PC-3 (cell line): ENCODE results near the gene UNC13C. TPM values are rescaled to one million over a fixed set of nuclear protein-coding genes. Genes with fewer than 3 reads are reported as not detected.

Source experiments
- ATAC-seq: fragments of 200-7000 bp; cut with Tn5 transposase; 2 replicates; pipeline ENCODE4 v1.9.1; 2020; ENCODE audit warnings: mild to moderate bottlenecking, moderate library complexity
- BruUV-seq: library from RNA; stranded (reverse); fragments of 400-500 nt; replicated peaks from 2 replicates; lab custom pipeline; 2021; lab: Mats Ljungman, UMichigan
- CTCF ChIA-PET: fragments of 300-600 bp; sonication (Branson Sonifier 250); formaldehyde crosslinking; loops from one replicate; lab custom pipeline; 2022; ENCODE audit warnings: antibody characterized with exemption; lab: Charles Lee
- POLR2A ChIA-PET: fragments of 300-600 bp; sonication (Branson Sonifier 250); formaldehyde crosslinking; loops from one replicate; lab custom pipeline; 2022; ENCODE audit warnings: antibody characterized with exemption; ENCODE audit not compliant: unreplicated experiment; lab: Charles Lee
- DNase-seq: peaks from one replicate; pipeline ENCODE4 v3.0.0-alpha.2; 2015
- H2AFZ ChIP-seq: fragments of 300-600 bp; sonication (generic); 2 replicates; pipeline ENCODE4 v1.6.0; 2016; ENCODE audit warnings: antibody characterized with exemption, low read length
- H3F3A ChIP-seq: fragments of 300-600 bp; sonication (generic); one replicate; pipeline ENCODE4 v1.6.0; 2017; ENCODE audit warnings: antibody characterized with exemption, low read length, control low read depth, mild to moderate bottlenecking; ENCODE audit not compliant: unreplicated experiment
- H3K27ac ChIP-seq: fragments of 300-600 bp; sonication (generic); 2 replicates; pipeline ENCODE4 v1.5.1; 2016; ENCODE audit warnings: mild to moderate bottlenecking, low read length
- H3K27me3 ChIP-seq: fragments of 300-600 bp; sonication (generic); 2 replicates; pipeline ENCODE4 v1.6.1; 2016; ENCODE audit warnings: low read length, mixed read lengths
- H3K36me3 ChIP-seq: fragments of 300-600 bp; sonication (generic); 2 replicates; pipeline ENCODE4 v1.6.1; 2016; ENCODE audit warnings: low read depth, mixed run types, low read length, mixed read lengths
- H3K4me1 ChIP-seq: fragments of 300-600 bp; sonication (generic); 2 replicates; pipeline ENCODE4 v1.5.1; 2016; ENCODE audit warnings: low read length; ENCODE audit not compliant: insufficient read depth
- H3K4me2 ChIP-seq: fragments of 300-600 bp; sonication (generic); 2 replicates; pipeline ENCODE4 v1.6.0; 2016; ENCODE audit warnings: low read length
- H3K4me3 ChIP-seq: fragments of 300-600 bp; sonication (generic); 2 replicates; pipeline ENCODE4 v1.5.1; 2016; ENCODE audit warnings: mild to moderate bottlenecking, low read length, mixed read lengths
- H3K79me2 ChIP-seq: fragments of 300-600 bp; sonication (generic); 2 replicates; pipeline ENCODE4 v1.6.1; 2017; ENCODE audit warnings: low read length, mixed read lengths
- H3K9ac ChIP-seq: fragments of 300-600 bp; sonication (generic); 2 replicates; pipeline ENCODE4 v1.6.0; 2016; ENCODE audit warnings: mild to moderate bottlenecking, low read length
- H3K9me2 ChIP-seq: fragments of 300-600 bp; sonication (generic); replicated peaks from 2 replicates; pipeline ENCODE4 v1.6.1; 2016; ENCODE audit warnings: mixed run types, low read length, mixed read lengths
- H3K9me3 ChIP-seq: fragments of 300-600 bp; sonication (generic); 2 replicates; pipeline ENCODE4 v1.6.1; 2016; ENCODE audit warnings: low read length, mixed read lengths
- H4K20me1 ChIP-seq: fragments of 300-600 bp; sonication (generic); 2 replicates; pipeline ENCODE4 v1.6.1; 2016; ENCODE audit warnings: low read length, mixed read lengths
- CTCF ChIP-seq: fragments of 300-600 bp; sonication (generic); conservative IDR thresholded peaks from 2 replicates; pipeline ENCODE4 v1.5.1; 2017; ENCODE audit warnings: antibody characterized with exemption, low read depth, mild to moderate bottlenecking, low read length
- EZH2 ChIP-seq: fragments of 300-600 bp; sonication (generic); IDR thresholded peaks from one replicate; pipeline ENCODE4 v1.6.1; 2017; ENCODE audit warnings: antibody characterized with exemption, mild to moderate bottlenecking, low read length; ENCODE audit not compliant: unreplicated experiment
- EZH2phosphoT487 ChIP-seq: fragments of 300-600 bp; sonication (generic); IDR thresholded peaks from 2 replicates; pipeline ENCODE4 v1.6.1; 2018; ENCODE audit warnings: mild to moderate bottlenecking, antibody characterized with exemption, low read length, borderline replicate concordance
- intact Hi-C: fragments of 100-400 bp; cut with micrococcal nuclease; formaldehyde crosslinking; loops from 2 replicates; pipeline ENCODE4 v1.9.0; 2023
- total RNA-seq: library from RNA; depleted of rRNA; stranded (reverse); fragments of >200 nt; gene quantifications from 2 replicates; pipeline ENCODE4 v1.2.3, GENCODE V29; 2014

UNC13C gene
- total RNA-seq, 1 experiment from 2014 or later: not detected

DNA sequence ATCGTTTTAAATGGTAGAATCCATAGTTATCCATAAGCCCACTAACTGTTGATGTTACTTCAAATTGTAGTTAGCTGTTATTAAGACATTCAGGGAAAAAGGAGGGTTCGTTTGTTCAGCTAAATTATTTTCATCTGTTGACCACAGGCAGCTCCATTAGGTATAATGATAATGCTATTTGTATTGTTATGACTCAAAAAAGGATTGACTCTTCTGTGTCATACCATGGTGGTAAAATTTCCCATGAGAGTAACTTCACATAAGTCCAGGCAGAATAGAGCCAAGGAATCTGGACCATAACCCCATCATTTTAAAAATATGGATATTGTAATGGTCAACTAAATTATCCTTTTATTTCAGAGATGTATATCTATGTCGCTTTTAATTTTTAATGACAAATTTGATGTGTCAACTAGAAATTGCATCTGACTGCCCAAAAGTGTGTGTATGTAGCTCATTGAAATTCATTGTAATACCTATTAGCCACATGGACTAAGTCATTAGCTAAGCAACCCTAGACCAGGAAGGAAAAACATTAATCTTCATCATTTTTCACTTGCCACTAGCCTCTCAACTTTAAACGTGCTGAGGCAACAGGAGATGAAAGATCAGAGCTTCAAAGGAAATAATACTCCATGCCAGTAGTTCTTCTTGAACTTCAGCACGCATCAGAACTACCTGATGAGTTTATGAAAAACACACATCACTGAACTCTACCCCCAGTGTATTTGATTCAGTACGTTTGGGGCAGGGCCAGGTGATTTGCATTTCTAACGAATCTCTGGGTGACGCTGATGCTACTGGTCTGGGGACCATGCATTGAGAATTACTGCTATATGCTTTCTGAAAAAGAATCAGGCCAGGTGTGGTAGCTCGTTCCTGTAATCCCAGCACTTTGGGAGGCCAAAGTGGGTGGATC, 537.7 kb downstream of the UNC13C start:
- no peak for DNase-seq
- CTCF ChIA-PET: no interaction called here

GRCh38 chr15:54517366-54517765, 539.1 kb downstream of the UNC13C start:
- H3K4me3 ChIP-seq: no peak overlapping the region
- no peaks in the 10 kb centered on the region for H3K27me3 ChIP-seq
- no peaks in the 10 kb centered on the region for H3K79me2 ChIP-seq
- no peaks in the 10 kb centered on the region for H3K36me3 ChIP-seq
- intact Hi-C loops: no loop called here
- H3K9ac ChIP-seq: no peak overlapping the region
- H3K4me1 ChIP-seq: no peaks in the 10 kb centered on the region
- H3K4me2 ChIP-seq: no peak overlapping the region
- no peaks in the 10 kb centered on the region for H3K9me3 ChIP-seq
- no peak overlapping the region for H2AFZ ChIP-seq
- no peak for DNase-seq
- no peak for ATAC-seq
- BruUV-seq: no TSS peak
- H3K9me2 ChIP-seq: no peaks in the 10 kb centered on the region
- ChIA-PET POLR2A (no interaction called here), CTCF (no interaction called here)
- H3F3A ChIP-seq: no peaks in the 10 kb centered on the region
- H4K20me1 ChIP-seq: no peaks in the 10 kb centered on the region
- TF ChIP-seq EZH2 (no peak), CTCF (no peak), EZH2phosphoT487 (no peak)
- H3K27ac ChIP-seq: no peak overlapping the region

More for the DNA sequence above, 537.7 kb downstream of the UNC13C start:
- Histone ChIP-seq H3K9ac (no peak overlapping the region), H3K27ac (no peak overlapping the region), H4K20me1 (no peaks in the 10 kb centered on the region), H3K27me3 (no peaks in the 10 kb centered on the region), H3F3A (no peaks in the 10 kb centered on the region), H3K4me1 (no peaks in the 10 kb centered on the region), H3K4me2 (no peak overlapping the region), H2AFZ (no peak overlapping the region), H3K9me3 (no peaks in the 10 kb centered on the region), H3K9me2 (no peaks in the 10 kb centered on the region), H3K4me3 (no peak overlapping the region), H3K36me3 (no peaks in the 10 kb centered on the region), H3K79me2 (no peaks in the 10 kb centered on the region)
- BruUV-seq: no TSS peak
- POLR2A ChIA-PET: no interaction called here
- TF ChIP-seq CTCF: no peak
- no peak for TF ChIP-seq EZH2phosphoT487
- no peak for TF ChIP-seq EZH2
- ATAC-seq: no peak
- intact Hi-C loops: no loop called here
